GM06990 (cell line): Measurements from ENCODE around the gene ABCC1.

Experiments
- DNase-seq: peaks from one replicate; pipeline ENCODE4 v3.0.0-alpha.2; 2011; ENCODE audit not compliant: insufficient read length; ENCODE audit errors: extremely low read depth
- H3K27me3 ChIP-seq: replicated peaks from 2 replicates; pipeline ENCODE4 v1.6.0; 2011; ENCODE audit warnings: low read length; ENCODE audit not compliant: control insufficient read depth, insufficient read depth
- H3K36me3 ChIP-seq: 2 replicates; pipeline ENCODE4 v1.5.1; 2011; ENCODE audit warnings: low read length; ENCODE audit not compliant: control insufficient read depth, insufficient read depth
- H3K4me3 ChIP-seq: replicated peaks from 2 replicates; pipeline ENCODE4 v1.5.1; 2011; ENCODE audit warnings: low read depth, mild to moderate bottlenecking, control low read depth, low read length
- CTCF ChIP-seq: IDR thresholded peaks from 2 replicates; pipeline ENCODE4 v1.5.1; 2011; ENCODE audit warnings: low read length, control low read depth, mild to moderate bottlenecking, inconsistent platforms; ENCODE audit not compliant: insufficient read depth, poor library complexity, severe bottlenecking

Gene ABCC1

GRCh38 chr16:16191493-16192167, 242.2 kb downstream of the ABCC1 start:
- no peak for TF ChIP-seq CTCF
- Histone ChIP-seq H3K36me3 (no peaks in the 10 kb centered on the region), H3K27me3 (no peaks in the 10 kb centered on the region; the same call in 1 of the 2 replicates), H3K4me3 (no peak overlapping the region)
- DNase-seq, result no peak
